Thyroid gland (tissue), 4 donors: ENCODE measurements around the gene LRFN5. TPM values are rescaled to one million over a fixed set of nuclear protein-coding genes. Genes with fewer than 3 reads are reported as not detected.

Source experiments
- DNase-seq, 2 donors: peaks; one replicate each; pipeline ENCODE4 v3.0.0-alpha.2; 2019
- H3K27ac ChIP-seq, 3 donors: fragments of 200-600 bp; sonication (generic); 1 replicate in 2 of 3; 2 replicates in 1 of 3; pipeline ENCODE4 v1.5.1; 2016 to 2019; ENCODE audit warnings: mild to moderate bottlenecking in 1 of 3, moderate library complexity in 1 of 3
- H3K27me3 ChIP-seq: fragments of 200-600 bp; sonication (generic); one replicate; pipeline ENCODE4 v1.5.1; 2019
- H3K36me3 ChIP-seq, 2 donors: fragments of 200-600 bp; sonication (generic); one replicate each; pipeline ENCODE4 v1.5.1; 2016 to 2019
- H3K4me1 ChIP-seq, 2 donors: fragments of 200-600 bp; sonication (generic); one replicate each; pipeline ENCODE4 v1.5.1; 2017 to 2019
- H3K4me3 ChIP-seq, 3 donors: fragments of 200-600 bp; sonication (generic); replicated peaks in 1 of 3; 1 replicate in 2 of 3; 2 replicates in 1 of 3; pipeline ENCODE4 v1.5.1; 2016; ENCODE audit warnings: mild to moderate bottlenecking in 1 of 3
- H3K9me3 ChIP-seq: fragments of 200-600 bp; sonication (generic); one replicate; pipeline ENCODE4 v1.5.1; 2017
- POLR2A ChIP-seq, 2 donors: fragments of 450-650 bp; IDR thresholded peaks; one replicate each; pipeline ENCODE4 v1.6.1; 2017; ENCODE audit warnings: antibody characterized with exemption in 2 of 2, mild to moderate bottlenecking in 2 of 2, moderate library complexity in 1 of 2
- WGBS, 2 donors: methylation state at CpG; one replicate each; pipeline ENCODE4 v1.1.5; 2017; 5-methylcytosine and 5-hydroxymethylcytosine counted together
- intact Hi-C: fragments of 100-400 bp; cut with DNase I; formaldehyde crosslinking; loops from one replicate; pipeline ENCODE4 v1.15.1; 2023
- total RNA-seq, 4 donors: library from RNA; depleted of rRNA; stranded (reverse); fragments of >200 nt; gene quantifications; one replicate each; pipeline ENCODE4 v1.2.3, GENCODE V29; 2016
- TF ChIP-seq, protein P1 (sequence below), 6 experiments: fragments of 200-600 bp in 3 of 6; fragments of 450-650 bp in 3 of 6; sonication (generic) in 3 of 6; IDR thresholded peaks; one replicate each; pipeline ENCODE4 v1.5.1; 2016 to 2019; ENCODE audit warnings: antibody characterized with exemption in 6 of 6, mild to moderate bottlenecking in 2 of 6, inconsistent platforms in 1 of 6, moderate library complexity in 1 of 6

Gene LRFN5
- total RNA-seq, 4 donors from 2014 or later = 1.5 to 5.3 (median 3.2) TPM

DNA sequence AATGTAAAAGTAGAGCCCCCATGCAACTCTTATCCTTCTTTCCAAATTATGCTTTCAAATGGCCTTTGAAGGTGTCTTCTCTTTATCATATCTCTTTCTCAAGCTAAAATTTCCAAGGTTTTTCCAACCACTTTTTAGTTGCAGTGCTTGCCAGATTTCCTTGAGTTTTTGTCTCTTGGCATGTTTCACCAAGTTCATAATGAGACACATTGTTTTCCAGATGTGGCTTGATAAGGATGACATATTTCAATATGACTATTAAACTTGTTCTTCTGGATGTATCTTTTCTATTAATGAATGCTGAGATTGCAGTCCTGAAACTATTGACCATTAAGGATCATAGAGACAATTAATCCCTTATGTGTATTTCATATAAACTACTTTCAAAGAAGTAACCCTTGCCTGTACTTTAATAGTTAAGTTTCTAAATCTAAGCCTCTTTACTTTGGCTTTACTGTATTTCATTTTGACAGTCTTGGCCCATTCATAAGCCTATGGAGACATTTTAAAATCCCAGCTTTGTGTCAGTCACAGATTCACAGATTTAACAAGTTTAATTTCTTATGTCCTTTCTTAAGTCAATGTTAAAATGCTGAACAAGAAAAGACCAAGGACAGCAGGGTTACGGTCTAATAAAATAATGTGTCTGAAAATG, 151.5 kb downstream of the LRFN5 start:
- no peak for TF ChIP-seq POLR2A (IDR thresholded peaks at IDR 0.05)
- TF ChIP-seq, protein P1, sequence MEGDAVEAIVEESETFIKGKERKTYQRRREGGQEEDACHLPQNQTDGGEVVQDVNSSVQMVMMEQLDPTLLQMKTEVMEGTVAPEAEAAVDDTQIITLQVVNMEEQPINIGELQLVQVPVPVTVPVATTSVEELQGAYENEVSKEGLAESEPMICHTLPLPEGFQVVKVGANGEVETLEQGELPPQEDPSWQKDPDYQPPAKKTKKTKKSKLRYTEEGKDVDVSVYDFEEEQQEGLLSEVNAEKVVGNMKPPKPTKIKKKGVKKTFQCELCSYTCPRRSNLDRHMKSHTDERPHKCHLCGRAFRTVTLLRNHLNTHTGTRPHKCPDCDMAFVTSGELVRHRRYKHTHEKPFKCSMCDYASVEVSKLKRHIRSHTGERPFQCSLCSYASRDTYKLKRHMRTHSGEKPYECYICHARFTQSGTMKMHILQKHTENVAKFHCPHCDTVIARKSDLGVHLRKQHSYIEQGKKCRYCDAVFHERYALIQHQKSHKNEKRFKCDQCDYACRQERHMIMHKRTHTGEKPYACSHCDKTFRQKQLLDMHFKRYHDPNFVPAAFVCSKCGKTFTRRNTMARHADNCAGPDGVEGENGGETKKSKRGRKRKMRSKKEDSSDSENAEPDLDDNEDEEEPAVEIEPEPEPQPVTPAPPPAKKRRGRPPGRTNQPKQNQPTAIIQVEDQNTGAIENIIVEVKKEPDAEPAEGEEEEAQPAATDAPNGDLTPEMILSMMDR (IDR thresholded peaks at IDR 0.05) = no peak
- Histone ChIP-seq H3K36me3 (no peaks in the 10 kb centered on the region), H3K4me1 (no peaks in the 10 kb centered on the region), H3K27me3 (no peaks in the 10 kb centered on the region), H3K4me3 (no peak overlapping the region), H3K27ac (no peak overlapping the region), H3K9me3 (no peaks in the 10 kb centered on the region)
- no peak for DNase-seq
- 85 to 89% methylated on average over 1 of the region's 1 CpG for WGBS, 2 donors
- intact Hi-C loops = no loop called here

DNA sequence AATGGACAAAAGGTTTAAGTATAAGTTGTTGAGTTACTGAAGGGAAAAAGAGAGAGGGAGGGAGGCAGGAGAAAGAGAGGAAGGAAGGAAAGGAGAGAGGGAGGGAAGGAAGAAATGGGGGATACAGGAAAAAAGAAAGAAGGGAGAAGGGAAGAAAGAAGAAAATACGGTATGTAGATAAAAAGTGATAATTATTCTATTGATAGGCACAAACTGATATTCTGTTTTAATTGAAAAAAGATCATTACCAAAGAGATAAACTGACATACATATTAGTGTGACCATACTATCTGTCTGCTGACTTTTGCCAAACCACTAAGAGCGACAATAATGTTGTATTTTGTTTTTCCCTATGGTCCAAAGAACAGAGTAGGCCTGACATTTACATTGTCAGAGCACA, 154.5 kb downstream of the LRFN5 start:
- intact Hi-C loops = no loop called here
- Histone ChIP-seq H3K27ac (no peak overlapping the region), H3K4me1 (no peaks in the 10 kb centered on the region), H3K36me3 (no peaks in the 10 kb centered on the region), H3K27me3 (no peaks in the 10 kb centered on the region), H3K4me3 (no peak overlapping the region), H3K9me3 (no peaks in the 10 kb centered on the region)
- TF ChIP-seq, protein P1 (IDR thresholded peaks at IDR 0.05) = no peak
- WGBS, 2 donors = 87 to 90% methylated on average over 2 of the region's 2 CpGs
- no peak for DNase-seq

DNA sequence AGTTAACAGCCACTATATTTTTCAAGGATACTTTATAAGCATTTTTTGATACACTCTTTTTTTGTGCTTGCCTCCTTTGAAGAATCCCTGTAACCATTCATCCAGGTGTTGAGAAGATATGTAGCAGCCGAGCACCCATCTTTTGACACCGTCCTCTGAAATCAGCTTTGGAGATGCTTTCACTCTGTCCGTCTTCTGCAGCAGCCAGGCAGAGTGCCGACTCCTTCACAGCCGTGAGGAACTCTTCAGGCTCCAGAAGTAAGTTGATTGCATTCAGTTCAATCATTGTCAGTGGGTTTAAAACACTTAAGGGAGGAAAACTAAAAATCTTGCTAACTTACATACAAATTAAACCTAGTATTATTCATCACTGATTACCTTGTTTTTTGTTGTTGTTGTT, 160.1 kb downstream of the LRFN5 start:
- intact Hi-C loops = no loop called here
- no peaks in the 10 kb centered on the region for H3K36me3 ChIP-seq
- H3K4me1 ChIP-seq = no peaks in the 10 kb centered on the region
- TF ChIP-seq, protein P1 (IDR thresholded peaks at IDR 0.05) = no peak
- TF ChIP-seq POLR2A (IDR thresholded peaks at IDR 0.05) = no peak
- H3K27ac ChIP-seq = no peak overlapping the region
- H3K4me3 ChIP-seq = no peak overlapping the region
- no peak for DNase-seq
- H3K9me3 ChIP-seq = no peaks in the 10 kb centered on the region
- WGBS, 2 donors = 74 to 86% methylated on average over 5 of the region's 5 CpGs
- no peaks in the 10 kb centered on the region for H3K27me3 ChIP-seq

DNA sequence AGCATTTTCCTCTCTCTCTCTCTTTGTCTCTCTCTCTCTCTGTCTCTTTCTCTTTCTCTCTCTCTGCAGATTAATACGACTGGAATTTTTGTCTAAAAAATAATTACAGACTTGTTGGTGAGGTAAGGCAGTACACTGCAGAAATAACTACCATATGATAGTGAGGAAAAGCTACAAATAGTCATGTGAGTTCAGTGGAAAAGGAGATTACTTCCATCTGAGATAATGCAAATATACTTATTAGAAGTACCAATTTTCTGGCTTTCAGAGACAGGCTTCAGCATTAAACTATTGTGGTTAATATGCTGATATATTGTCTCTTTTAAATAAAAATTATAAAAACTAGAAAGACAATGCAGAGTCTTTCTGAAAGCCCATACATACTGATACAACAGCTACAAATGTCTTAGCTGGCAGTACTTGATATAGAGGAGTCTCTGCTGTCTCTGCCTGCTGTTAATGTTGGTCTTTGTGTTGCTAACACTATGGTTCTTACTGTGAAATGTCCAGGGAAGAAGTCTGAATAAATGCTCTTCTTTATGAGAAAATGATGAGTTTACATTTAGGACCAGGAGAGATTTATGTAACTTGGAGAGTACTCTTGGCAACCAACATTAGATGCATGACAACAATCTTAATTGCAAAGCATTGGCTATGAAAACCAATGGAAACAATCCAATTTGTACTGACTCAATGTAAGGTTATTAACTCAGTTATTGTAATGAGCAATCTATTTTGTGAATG, 167.0 kb downstream of the LRFN5 start:
- no peaks in the 10 kb centered on the region for H3K9me3 ChIP-seq
- no peak for TF ChIP-seq POLR2A (IDR thresholded peaks at IDR 0.05)
- TF ChIP-seq, protein P1 (IDR thresholded peaks at IDR 0.05) = no peak
- DNase-seq = no peak
- 31 to 65% methylated on average over 1 of the region's 1 CpG for WGBS, 2 donors
- intact Hi-C loops = no loop called here
- H3K4me1 ChIP-seq = no peaks in the 10 kb centered on the region
- no peak overlapping the region for H3K27ac ChIP-seq
- H3K36me3 ChIP-seq = no peaks in the 10 kb centered on the region
- H3K27me3 ChIP-seq = no peaks in the 10 kb centered on the region
- H3K4me3 ChIP-seq = no peak overlapping the region

DNA sequence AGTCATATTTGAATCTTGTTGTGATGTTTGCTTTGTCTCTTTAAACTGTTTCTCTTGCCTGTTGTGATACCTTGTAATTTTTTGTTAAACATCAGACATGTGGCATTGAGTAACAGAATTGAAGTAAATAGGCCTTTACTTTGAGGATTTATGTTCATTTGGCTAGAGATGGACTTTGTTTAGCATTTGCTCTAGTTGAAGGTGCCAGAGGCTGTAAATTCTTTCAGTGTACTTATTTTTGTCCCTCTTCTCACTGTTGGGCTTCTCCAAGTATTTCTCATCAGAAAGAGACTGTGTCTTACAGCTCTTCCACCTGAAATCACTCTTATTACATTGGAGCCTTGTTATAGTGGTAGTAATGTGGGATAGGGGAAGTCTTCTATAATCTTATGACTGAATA, 175.8 kb downstream of the LRFN5 start:
- no peak overlapping the region for H3K27ac ChIP-seq
- intact Hi-C loops = no loop called here
- no peaks in the 10 kb centered on the region for H3K9me3 ChIP-seq
- TF ChIP-seq POLR2A (IDR thresholded peaks at IDR 0.05) = no peak
- TF ChIP-seq, protein P1 (IDR thresholded peaks at IDR 0.05) = no peak
- H3K27me3 ChIP-seq = no peaks in the 10 kb centered on the region
- H3K36me3 ChIP-seq = no peaks in the 10 kb centered on the region
- DNase-seq = no peak
- no peaks in the 10 kb centered on the region for H3K4me1 ChIP-seq
- no peak overlapping the region for H3K4me3 ChIP-seq
